Smooth muscle cell (in vitro differentiated cells): ENCODE results near the gene ZNF8. TPM values are rescaled to one million over a fixed set of nuclear protein-coding genes. Genes with fewer than 3 reads are reported as not detected.
A peak's percentile ranks its signal among the peaks of the same experiment; 100 is the strongest.

Experiments
- DNase-seq: peaks from one replicate; lab custom pipeline; 2025; ENCODE audit not compliant: unreplicated experiment; lab: John Stamatoyannopoulos, UW
- H2AFZ ChIP-seq: fragments of 200-600 bp; sonication (generic); 2 replicates; pipeline ENCODE4 v1.6.0; 2016; ENCODE audit warnings: antibody characterized with exemption, low read depth, mild to moderate bottlenecking
- H3F3A ChIP-seq: fragments of 200-600 bp; sonication (generic); 2 replicates; pipeline ENCODE4 v1.6.0; 2017; ENCODE audit warnings: antibody characterized with exemption, low read depth
- H3K27ac ChIP-seq: fragments of 200-600 bp; sonication (generic); 2 replicates; pipeline ENCODE4 v1.5.1; 2016; ENCODE audit warnings: low read depth, mild to moderate bottlenecking
- H3K27me3 ChIP-seq: fragments of 200-600 bp; sonication (generic); 2 replicates; pipeline ENCODE4 v1.6.1; 2016; ENCODE audit warnings: low read depth, mild to moderate bottlenecking
- H3K36me3 ChIP-seq: fragments of 200-600 bp; sonication (generic); 2 replicates; pipeline ENCODE4 v1.5.1; 2016; ENCODE audit warnings: low read depth
- H3K4me1 ChIP-seq: fragments of 200-600 bp; sonication (generic); 2 replicates; pipeline ENCODE4 v1.5.1; 2016; ENCODE audit warnings: low read depth
- H3K4me2 ChIP-seq: fragments of 200-600 bp; sonication (generic); 2 replicates; pipeline ENCODE4 v1.6.0; 2016; ENCODE audit warnings: mild to moderate bottlenecking
- H3K4me3 ChIP-seq: fragments of 200-600 bp; sonication (generic); 2 replicates; pipeline ENCODE4 v1.5.1; 2016; ENCODE audit warnings: mild to moderate bottlenecking
- H3K79me2 ChIP-seq: fragments of 200-600 bp; sonication (generic); 2 replicates; pipeline ENCODE4 v1.6.0; 2016; ENCODE audit warnings: low read depth, mild to moderate bottlenecking
- H3K9ac ChIP-seq: fragments of 200-600 bp; sonication (generic); 2 replicates; pipeline ENCODE4 v1.6.0; 2016; ENCODE audit warnings: low read depth
- H3K9me3 ChIP-seq: fragments of 200-600 bp; sonication (generic); replicated peaks from 2 replicates; pipeline ENCODE4 v1.5.1; 2016; ENCODE audit warnings: low read depth
- H4K20me1 ChIP-seq: fragments of 200-600 bp; sonication (generic); 2 replicates; pipeline ENCODE4 v1.6.0; 2016; ENCODE audit warnings: low read depth
- CTCF ChIP-seq: fragments of 200-600 bp; sonication (generic); IDR thresholded peaks from 2 replicates; pipeline ENCODE4 v1.5.1; 2017; ENCODE audit warnings: borderline replicate concordance, mild to moderate bottlenecking, antibody characterized with exemption; ENCODE audit not compliant: insufficient read depth, poor library complexity, severe bottlenecking
- WGBS: methylation state at CpG from one replicate; pipeline ENCODE4 v1.1.7; 2016; ENCODE audit warnings: low lambda C conversion rate; 5-methylcytosine and 5-hydroxymethylcytosine counted together
- polyA plus RNA-seq: library from polyadenylated mRNA; unstranded; fragments of >200 nt; fragmentation: Nextera tagmentation; extraction: Ambion mirVana; gene quantifications from 2 replicates; pipeline ENCODE4 v1.2.1, GENCODE V29; 2016
- total RNA-seq: library from RNA; depleted of rRNA; stranded (reverse); fragments of >200 nt; gene quantifications from 2 replicates; pipeline ENCODE4 v1.2.3, GENCODE V29; 2014

The ZNF8 gene
- total RNA-seq (6.6 and 7.8 TPM in 2 replicates), polyA plus RNA-seq (1.1 and 1.8 TPM in 2 replicates)

DNA sequence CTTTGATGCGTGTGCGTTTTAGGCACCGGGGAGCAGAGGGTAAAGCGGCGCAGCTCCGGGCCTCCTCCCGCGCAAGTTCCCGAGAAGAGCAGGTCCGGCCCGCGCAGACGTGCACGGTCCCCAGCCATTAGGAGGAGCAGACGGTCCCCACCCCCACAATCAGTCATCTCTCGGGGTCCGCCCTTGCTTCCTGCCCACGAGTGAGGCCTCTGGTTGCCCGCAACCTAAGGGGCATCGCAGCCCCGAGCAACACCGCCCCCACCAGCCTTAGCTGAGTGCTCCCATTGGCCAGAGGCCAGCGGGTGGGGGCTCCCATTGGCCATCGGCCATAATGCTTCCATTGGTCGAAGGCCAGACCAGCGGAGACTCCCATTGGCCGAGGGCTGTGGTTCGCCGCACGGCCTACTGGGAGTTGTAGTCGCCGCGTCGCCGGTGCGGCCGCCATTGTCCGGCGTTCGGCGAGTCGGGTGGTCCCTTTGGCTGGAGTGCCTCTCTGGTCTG lies at the start of gene ZNF8:
Gene ZNF8, plus strand, starts transcription at position 415 of the 501 bp plus-strand sequence. CDS start 127 bp downstream, outside the sequence.
- Histone ChIP-seq H3K9me3 (peaks cover 7% of the 10 kb centered on the region), H2AFZ (peak within 1 kb of the TSS; percentile 93), H3K27me3 (no peaks in the 10 kb centered on the region), H3K4me1 (peaks cover 9% of the 10 kb centered on the region), H3K4me2 (peak within 1 kb of the TSS; percentile 86), H3K4me3 (peak within 1 kb of the TSS; percentile 94), H3F3A (peaks cover 7% of the 10 kb centered on the region), H3K27ac (peak within 1 kb of the TSS; percentile 91), H3K36me3 (peaks cover 14% of the 10 kb centered on the region), H4K20me1 (peaks cover 43% of the 10 kb centered on the region), H3K79me2 (peaks cover 67% of the 10 kb centered on the region), H3K9ac (peak within 1 kb of the TSS; percentile 97)
- no peak for TF ChIP-seq CTCF
- peak; percentile 95 for DNase-seq
- WGBS, result under 1% methylated on average over 42 of the region's 42 CpGs

- Histone ChIP-seq H2AFZ (peak overlapping the region; percentile 94), H3K36me3 (peaks cover 17% of the 10 kb centered on the region), H3K9me3 (no peaks in the 10 kb centered on the region), H3K27ac (no peak overlapping the region), H3K79me2 (peaks cover 15% of the 10 kb centered on the region), H4K20me1 (no peaks in the 10 kb centered on the region), H3K9ac (peak overlapping the region; percentile 54), H3K4me3 (peak overlapping the region; percentile 93), H3K4me1 (peaks cover 9% of the 10 kb centered on the region), H3F3A (peaks cover 6% of the 10 kb centered on the region), H3K27me3 (no peaks in the 10 kb centered on the region), H3K4me2 (peak overlapping the region; percentile 95)
- WGBS, result 8% methylated on average over 8 of the region's 13 CpGs
- no peak for DNase-seq
- no peak for TF ChIP-seq CTCF
Measured at GRCh38 chr19:58229255-58229639, 49.5 kb upstream of the ZNF8 start.

DNA sequence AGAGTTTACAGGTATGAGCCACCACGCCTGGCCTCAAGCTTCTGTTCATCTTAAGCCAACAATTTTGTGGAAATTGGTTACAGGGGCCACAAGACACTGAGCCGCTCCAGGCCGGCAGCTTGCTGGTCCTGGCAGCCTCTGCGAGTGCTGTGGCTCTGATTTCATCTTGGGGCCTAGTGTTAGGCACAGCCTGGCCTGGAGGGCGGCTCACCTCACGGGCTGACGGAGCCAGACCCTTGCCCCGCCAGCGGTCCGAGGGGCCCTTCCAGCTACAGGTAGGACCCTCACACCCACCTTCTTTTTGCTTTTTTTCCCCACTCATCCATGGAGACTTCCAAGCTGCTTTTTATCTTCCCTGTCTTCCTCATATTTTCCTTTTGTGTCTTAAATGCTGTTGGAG lies 41.4 kb upstream of the ZNF8 start:
- Histone ChIP-seq H3K36me3 (peaks cover 24% of the 10 kb centered on the region), H3K4me2 (no peak overlapping the region), H3K79me2 (peaks cover 17% of the 10 kb centered on the region), H3K4me1 (no peaks in the 10 kb centered on the region), H4K20me1 (no peaks in the 10 kb centered on the region), H3K9me3 (no peaks in the 10 kb centered on the region), H3K27ac (no peak overlapping the region), H3F3A (no peaks in the 10 kb centered on the region), H3K4me3 (no peak overlapping the region), H3K27me3 (no peaks in the 10 kb centered on the region), H2AFZ (no peak overlapping the region), H3K9ac (no peak overlapping the region)
- WGBS, result 96% methylated on average over 10 of the region's 10 CpGs
- TF ChIP-seq CTCF, result no peak
- DNase-seq, result no peak

GRCh38 chr19:58243351-58243750 lies 35.4 kb upstream of the ZNF8 start:
- no peak for TF ChIP-seq CTCF
- no peaks in the 10 kb centered on the region for H3K4me1 ChIP-seq
- peaks cover 43% of the 10 kb centered on the region for H3K36me3 ChIP-seq
- no peak overlapping the region for H3K27ac ChIP-seq
- no peak overlapping the region for H3K4me2 ChIP-seq
- no peaks in the 10 kb centered on the region for H4K20me1 ChIP-seq
- H3K79me2 ChIP-seq, result no peaks in the 10 kb centered on the region
- H3K9ac ChIP-seq, result no peak overlapping the region
- no peak overlapping the region for H2AFZ ChIP-seq
- H3K4me3 ChIP-seq, result no peak overlapping the region
- peaks cover 12% of the 10 kb centered on the region for H3K9me3 ChIP-seq
- H3K27me3 ChIP-seq, result no peaks in the 10 kb centered on the region
- WGBS, result 100% methylated on average over 6 of the region's 6 CpGs
- H3F3A ChIP-seq, result no peaks in the 10 kb centered on the region
- no peak for DNase-seq
